ENCODE data around the gene MACROD1.

MACROD1 gene

GRCh38 chr11:63999349-64000025 lies 166.4 kb downstream of the MACROD1 start:
- H3K4me1 ChIP-seq (ENCODE audit: control insufficient read depth, insufficient read depth, low read length): peaks cover 25% of the 10 kb centered on the region
- H3K9ac ChIP-seq (ENCODE audit: low read length in 2 of 2): peak overlapping the region in 1 of 2 donors; percentile 42
- H3K4me3 ChIP-seq (ENCODE audit: low read length in 2 of 2): peak overlapping the region in 1 of 2 donors; percentile 60
- H3K27me3 ChIP-seq (ENCODE audit: control insufficient read depth in 1 of 2, insufficient read depth in 2 of 2, low read length in 2 of 2): no peaks in the 10 kb centered on the region
- H3K27ac ChIP-seq (ENCODE audit: low read length): no peak overlapping the region
- peaks cover 13 to 15% of the 10 kb centered on the region in 2 donors for H3K36me3 ChIP-seq (ENCODE audit: control insufficient read depth in 2 of 2, insufficient read depth in 2 of 2, low read length in 2 of 2)
- no peaks in the 10 kb centered on the region for H3K9me3 ChIP-seq (ENCODE audit: control insufficient read depth in 2 of 2, low read length in 2 of 2)

GRCh38 chr11:63998558-63999348 lies 167.2 kb downstream of the MACROD1 start:
- peak overlapping the region in 1 of 2 donors; percentile 35 for H3K4me3 ChIP-seq (ENCODE audit: low read length in 2 of 2)
- H3K9me3 ChIP-seq (ENCODE audit: control insufficient read depth in 2 of 2, low read length in 2 of 2): no peaks in the 10 kb centered on the region
- H3K36me3 ChIP-seq (ENCODE audit: control insufficient read depth in 2 of 2, insufficient read depth in 2 of 2, low read length in 2 of 2): peaks cover 13 to 15% of the 10 kb centered on the region in 2 donors
- H3K9ac ChIP-seq (ENCODE audit: low read length in 2 of 2): no peak overlapping the region
- H3K27me3 ChIP-seq (ENCODE audit: control insufficient read depth in 1 of 2, insufficient read depth in 2 of 2, low read length in 2 of 2): no peaks in the 10 kb centered on the region
- no peak overlapping the region for H3K27ac ChIP-seq (ENCODE audit: low read length)
- H3K4me1 ChIP-seq (ENCODE audit: control insufficient read depth, insufficient read depth, low read length): peaks cover 25% of the 10 kb centered on the region

- no peaks in the 10 kb centered on the region for H3K27me3 ChIP-seq (ENCODE audit: control insufficient read depth in 1 of 2, insufficient read depth in 2 of 2, low read length in 2 of 2)
- no peak overlapping the region for H3K4me3 ChIP-seq (ENCODE audit: low read length in 2 of 2)
- H3K4me1 ChIP-seq (ENCODE audit: control insufficient read depth, insufficient read depth, low read length): peaks cover 25% of the 10 kb centered on the region
- H3K9ac ChIP-seq (ENCODE audit: low read length in 2 of 2): no peak overlapping the region
- H3K9me3 ChIP-seq (ENCODE audit: control insufficient read depth in 2 of 2, low read length in 2 of 2): no peaks in the 10 kb centered on the region
- H3K27ac ChIP-seq (ENCODE audit: low read length): no peak overlapping the region
- peaks cover 13 to 17% of the 10 kb centered on the region in 2 donors for H3K36me3 ChIP-seq (ENCODE audit: control insufficient read depth in 2 of 2, insufficient read depth in 2 of 2, low read length in 2 of 2)
These were observed 168.0 kb downstream of the MACROD1 start for GRCh38 chr11:63997801-63998337.

GRCh38 chr11:63997104-63997700 lies 168.7 kb downstream of the MACROD1 start:
- Histone ChIP-seq H3K36me3 (ENCODE audit: control insufficient read depth in 2 of 2, insufficient read depth in 2 of 2, low read length in 2 of 2) (peaks cover 13 to 18% of the 10 kb centered on the region in 2 donors), H3K4me1 (ENCODE audit: control insufficient read depth, insufficient read depth, low read length) (peaks cover 23% of the 10 kb centered on the region), H3K9me3 (ENCODE audit: control insufficient read depth in 2 of 2, low read length in 2 of 2) (no peaks in the 10 kb centered on the region), H3K27me3 (ENCODE audit: control insufficient read depth in 1 of 2, insufficient read depth in 2 of 2, low read length in 2 of 2) (no peaks in the 10 kb centered on the region), H3K27ac (ENCODE audit: low read length) (no peak overlapping the region), H3K4me3 (ENCODE audit: low read length in 2 of 2) (no peak overlapping the region), H3K9ac (ENCODE audit: low read length in 2 of 2) (no peak overlapping the region)

DNA sequence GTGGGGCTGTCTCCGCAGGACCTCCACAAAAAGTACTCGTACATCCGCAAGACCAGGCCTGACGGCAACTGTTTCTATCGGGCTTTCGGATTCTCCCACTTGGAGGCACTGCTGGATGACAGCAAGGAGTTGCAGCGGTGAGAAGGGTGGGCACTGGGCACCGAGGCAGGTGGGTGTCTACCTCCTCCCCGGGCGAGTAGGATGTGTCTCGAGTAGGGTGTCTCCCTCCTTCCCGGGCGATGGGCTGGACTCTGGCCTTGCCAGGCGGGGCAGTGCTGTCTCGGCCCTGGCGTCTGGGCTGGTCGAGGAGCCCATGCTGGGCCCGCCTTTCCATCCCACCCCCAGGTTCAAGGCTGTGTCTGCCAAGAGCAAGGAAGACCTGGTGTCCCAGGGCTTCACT lies 169.4 kb downstream of the MACROD1 start:
- H3K36me3 ChIP-seq (ENCODE audit: control insufficient read depth in 2 of 2, insufficient read depth in 2 of 2, low read length in 2 of 2): peaks cover 13 to 20% of the 10 kb centered on the region in 2 donors
- peaks cover 18% of the 10 kb centered on the region for H3K4me1 ChIP-seq (ENCODE audit: control insufficient read depth, insufficient read depth, low read length)
- H3K4me3 ChIP-seq (ENCODE audit: low read length in 2 of 2): no peak overlapping the region
- H3K9me3 ChIP-seq (ENCODE audit: control insufficient read depth in 2 of 2, low read length in 2 of 2): no peaks in the 10 kb centered on the region
- no peak overlapping the region for H3K27ac ChIP-seq (ENCODE audit: low read length)
- no peaks in the 10 kb centered on the region for H3K27me3 ChIP-seq (ENCODE audit: control insufficient read depth in 1 of 2, insufficient read depth in 2 of 2, low read length in 2 of 2)
- no peak overlapping the region for H3K9ac ChIP-seq (ENCODE audit: low read length in 2 of 2)

DNA sequence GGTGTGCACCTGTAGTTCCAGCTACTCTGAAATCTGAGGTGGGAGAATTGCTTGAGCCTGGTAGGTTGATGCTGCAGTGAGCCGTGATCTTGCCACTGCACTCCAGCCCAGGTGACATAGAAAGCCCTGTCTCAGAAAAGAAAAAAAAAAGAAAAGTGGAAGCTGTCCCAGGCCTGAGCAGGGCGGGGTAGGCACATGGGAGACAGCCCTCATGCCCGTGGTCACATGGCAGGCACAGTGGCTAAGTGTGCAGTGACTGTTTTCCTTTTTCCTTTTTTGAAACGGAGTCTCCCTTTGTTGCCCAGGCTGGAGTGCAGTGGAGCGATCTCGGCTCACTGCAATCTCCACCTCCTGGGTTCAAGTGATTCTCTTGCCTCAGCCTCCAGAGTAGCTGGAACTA lies 171.9 kb downstream of the MACROD1 start:
- Histone ChIP-seq H3K9me3 (ENCODE audit: control insufficient read depth in 2 of 2, low read length in 2 of 2) (no peaks in the 10 kb centered on the region), H3K9ac (ENCODE audit: low read length in 2 of 2) (no peak overlapping the region), H3K4me3 (ENCODE audit: low read length in 2 of 2) (no peak overlapping the region), H3K4me1 (ENCODE audit: control insufficient read depth, insufficient read depth, low read length) (no peaks in the 10 kb centered on the region), H3K27ac (ENCODE audit: low read length) (no peak overlapping the region), H3K36me3 (ENCODE audit: control insufficient read depth in 2 of 2, insufficient read depth in 2 of 2, low read length in 2 of 2) (peaks cover 18 to 30% of the 10 kb centered on the region in 2 donors), H3K27me3 (ENCODE audit: control insufficient read depth in 1 of 2, insufficient read depth in 2 of 2, low read length in 2 of 2) (no peaks in the 10 kb centered on the region)

DNA sequence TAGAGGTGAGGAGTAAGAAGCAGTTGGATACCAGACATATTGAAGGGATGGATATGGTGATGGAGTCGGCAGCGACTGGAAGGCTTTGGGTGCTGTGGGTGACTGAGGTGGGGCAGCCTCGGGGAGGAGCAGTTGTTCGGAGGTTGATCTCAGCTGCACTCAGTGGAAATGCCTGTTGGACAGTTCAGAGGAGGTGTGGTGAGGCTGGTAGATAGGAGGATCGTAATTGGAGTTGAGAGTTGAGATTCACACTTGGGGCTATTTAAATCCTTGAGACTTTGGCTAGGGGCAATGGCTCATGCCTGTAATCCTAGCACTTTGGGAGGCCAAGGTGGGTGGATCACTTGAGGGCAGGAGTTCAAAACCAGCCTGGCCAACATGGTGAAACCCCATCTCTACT lies 172.8 kb downstream of the MACROD1 start:
- Histone ChIP-seq H3K4me1 (ENCODE audit: control insufficient read depth, insufficient read depth, low read length) (peaks cover 2% of the 10 kb centered on the region), H3K9ac (ENCODE audit: low read length in 2 of 2) (no peak overlapping the region), H3K27me3 (ENCODE audit: control insufficient read depth in 1 of 2, insufficient read depth in 2 of 2, low read length in 2 of 2) (no peaks in the 10 kb centered on the region), H3K27ac (ENCODE audit: low read length) (no peak overlapping the region), H3K4me3 (ENCODE audit: low read length in 2 of 2) (no peak overlapping the region), H3K36me3 (ENCODE audit: control insufficient read depth in 2 of 2, insufficient read depth in 2 of 2, low read length in 2 of 2) (peaks cover 22 to 33% of the 10 kb centered on the region in 2 donors), H3K9me3 (ENCODE audit: control insufficient read depth in 2 of 2, low read length in 2 of 2) (no peaks in the 10 kb centered on the region)

GRCh38 chr11:63991558-63991957 lies 174.4 kb downstream of the MACROD1 start:
- Histone ChIP-seq H3K36me3 (ENCODE audit: control insufficient read depth in 2 of 2, insufficient read depth in 2 of 2, low read length in 2 of 2) (peaks cover 15 to 25% of the 10 kb centered on the region in 2 donors), H3K4me3 (ENCODE audit: low read length in 2 of 2) (no peak overlapping the region), H3K27me3 (ENCODE audit: control insufficient read depth in 1 of 2, insufficient read depth in 2 of 2, low read length in 2 of 2) (no peaks in the 10 kb centered on the region), H3K4me1 (ENCODE audit: control insufficient read depth, insufficient read depth, low read length) (peaks cover 16% of the 10 kb centered on the region), H3K9me3 (ENCODE audit: control insufficient read depth in 2 of 2, low read length in 2 of 2) (no peaks in the 10 kb centered on the region), H3K9ac (ENCODE audit: low read length in 2 of 2) (no peak overlapping the region), H3K27ac (ENCODE audit: low read length) (no peak overlapping the region)

DNA sequence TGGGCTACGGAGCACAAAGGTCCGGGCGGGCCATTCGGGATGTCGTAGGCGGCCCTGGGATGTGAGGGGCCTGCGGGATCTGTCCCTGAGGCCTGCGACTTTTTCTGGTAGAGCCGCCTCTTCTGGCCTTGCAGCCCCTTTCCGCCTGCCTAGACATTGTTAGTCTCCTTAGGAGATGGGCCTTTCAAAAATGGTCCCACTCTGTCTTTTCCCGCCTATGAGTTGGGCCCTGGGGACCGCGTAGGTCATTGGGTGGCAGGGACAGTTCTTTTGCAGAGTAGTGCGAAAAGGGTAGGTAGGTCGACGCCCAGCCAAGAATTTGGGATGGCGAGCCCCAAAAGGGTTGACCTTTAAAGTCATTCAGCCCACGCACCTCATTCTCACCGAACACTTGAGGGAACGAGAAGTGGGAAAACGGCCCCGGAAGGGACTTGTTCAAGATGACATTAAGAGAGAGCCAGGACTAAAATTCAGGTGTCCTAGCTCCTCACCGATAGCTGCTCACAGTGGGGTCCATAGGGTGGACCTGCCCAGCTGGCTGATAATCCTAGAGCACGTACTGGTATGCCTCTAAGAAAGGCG lies 178.9 kb downstream of the MACROD1 start:
- H3K36me3 ChIP-seq (ENCODE audit: control insufficient read depth in 2 of 2, insufficient read depth in 2 of 2, low read length in 2 of 2): peaks cover 9 to 15% of the 10 kb centered on the region in 2 donors
- peak overlapping the region; percentile 60 for H3K27ac ChIP-seq (ENCODE audit: low read length)
- peak overlapping the region; percentile 84 to 86 for H3K9ac ChIP-seq (ENCODE audit: low read length in 2 of 2)
- H3K4me1 ChIP-seq (ENCODE audit: control insufficient read depth, insufficient read depth, low read length): peaks cover 22% of the 10 kb centered on the region
- no peaks in the 10 kb centered on the region for H3K27me3 ChIP-seq (ENCODE audit: control insufficient read depth in 1 of 2, insufficient read depth in 2 of 2, low read length in 2 of 2)
- no peaks in the 10 kb centered on the region for H3K9me3 ChIP-seq (ENCODE audit: control insufficient read depth in 2 of 2, low read length in 2 of 2)
- H3K4me3 ChIP-seq (ENCODE audit: low read length in 2 of 2): peak overlapping the region; percentile 69 to 92

DNA sequence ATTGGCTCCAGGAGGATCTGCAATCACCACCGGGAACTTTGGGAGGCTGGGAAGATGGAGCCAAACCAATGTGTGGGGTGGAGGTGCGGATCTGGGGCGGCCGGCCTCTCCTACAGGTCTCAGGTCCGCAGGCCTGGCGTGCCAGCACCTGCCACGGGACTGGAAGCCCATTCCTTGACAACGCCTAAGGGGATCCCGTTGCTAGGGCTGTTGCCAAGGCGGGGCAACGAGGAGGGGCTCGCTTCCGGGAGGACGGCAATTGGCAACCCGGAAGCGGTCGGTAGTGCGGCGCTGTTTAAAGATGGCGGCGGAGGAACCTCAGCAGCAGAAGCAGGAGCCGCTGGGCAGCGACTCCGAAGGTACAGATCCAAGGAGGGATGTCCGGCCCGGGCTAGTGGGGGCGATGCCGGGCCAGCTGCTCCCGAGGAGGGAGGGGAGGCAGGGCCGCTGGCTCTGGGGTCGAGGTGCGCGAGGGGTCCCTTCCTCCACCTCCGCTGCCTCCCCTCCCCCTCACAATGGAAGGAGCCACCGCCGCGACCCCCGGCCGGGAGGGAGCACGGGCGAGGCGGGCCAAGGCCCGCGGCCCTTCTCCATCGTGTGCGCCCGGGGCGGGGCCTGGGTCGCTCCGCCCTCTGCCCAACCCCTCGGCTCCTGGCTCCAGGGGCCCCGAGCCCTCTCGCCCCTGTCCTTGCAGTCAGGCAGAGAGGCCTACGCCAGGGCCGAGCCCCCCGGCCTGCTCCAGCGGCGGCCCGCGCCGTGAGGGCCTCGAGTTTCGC lies 179.6 kb downstream of the MACROD1 start, which contains the start of gene OTUB1:
Gene OTUB1, plus strand, starts transcription at position 283 of the 776 bp plus-strand sequence. Its CDS starts 19 bp downstream, at position 302.
- H3K36me3 ChIP-seq (ENCODE audit: control insufficient read depth in 2 of 2, insufficient read depth in 2 of 2, low read length in 2 of 2): peaks cover 9 to 12% of the 10 kb centered on the region in 2 donors
- H3K9me3 ChIP-seq (ENCODE audit: control insufficient read depth in 2 of 2, low read length in 2 of 2): no peaks in the 10 kb centered on the region
- H3K4me3 ChIP-seq (ENCODE audit: low read length in 2 of 2): peak within 1 kb of the TSS; percentile 69 to 92
- peak within 1 kb of the TSS; percentile 60 for H3K27ac ChIP-seq (ENCODE audit: low read length)
- H3K9ac ChIP-seq (ENCODE audit: low read length in 2 of 2): peak within 1 kb of the TSS; percentile 84 to 86
- H3K27me3 ChIP-seq (ENCODE audit: control insufficient read depth in 1 of 2, insufficient read depth in 2 of 2, low read length in 2 of 2): no peaks in the 10 kb centered on the region
- H3K4me1 ChIP-seq (ENCODE audit: control insufficient read depth, insufficient read depth, low read length): peaks cover 24% of the 10 kb centered on the region
